ENCODE measurements around the gene GIPC3.

- TF ChIP-seq TAF1 (IDR thresholded peaks at IDR 0.05; ENCODE audit: low read depth) (no peak), REST (IDR thresholded peaks at IDR 0.05; ENCODE audit: low read depth) (no peak), ZBTB7A (IDR thresholded peaks at IDR 0.05; ENCODE audit: low read depth) (no peak), FOXM1 (IDR thresholded peaks at IDR 0.05; ENCODE audit: borderline replicate concordance, low read depth) (no peak), RAD21 (IDR thresholded peaks at IDR 0.05; ENCODE audit: low read depth) (no peak), YY1 (IDR thresholded peaks at IDR 0.05; ENCODE audit: low read depth) (no peak), EP300 (IDR thresholded peaks at IDR 0.05; ENCODE audit: borderline replicate concordance) (no peak), CEBPB (IDR thresholded peaks at IDR 0.05) (no peak), EGR1 (IDR thresholded peaks at IDR 0.05) (no peak)
- TF ChIP-seq, protein P1, sequence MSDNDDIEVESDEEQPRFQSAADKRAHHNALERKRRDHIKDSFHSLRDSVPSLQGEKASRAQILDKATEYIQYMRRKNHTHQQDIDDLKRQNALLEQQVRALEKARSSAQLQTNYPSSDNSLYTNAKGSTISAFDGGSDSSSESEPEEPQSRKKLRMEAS (IDR thresholded peaks at IDR 0.05), result no peak
Observed at GRCh38 chr19:3621689-3622088, 36.4 kb downstream of the GIPC3 start.

Measured in Ishikawa (cell line).